NCI-H2196 treated with DMSO at 0.1 percent for 48 hours (cell line): ENCODE results near the gene UBL5.
"Not testable (repeated sequence)": the region's sequence is repeated elsewhere in the genome, so short reads cannot be mapped to it uniquely, and the experiment has no call there.

Experiments
- DNase-seq: peaks from one replicate; lab custom pipeline; 2025; ENCODE audit not compliant: unreplicated experiment; lab: John Stamatoyannopoulos, UW

UBL5 gene

DNA sequence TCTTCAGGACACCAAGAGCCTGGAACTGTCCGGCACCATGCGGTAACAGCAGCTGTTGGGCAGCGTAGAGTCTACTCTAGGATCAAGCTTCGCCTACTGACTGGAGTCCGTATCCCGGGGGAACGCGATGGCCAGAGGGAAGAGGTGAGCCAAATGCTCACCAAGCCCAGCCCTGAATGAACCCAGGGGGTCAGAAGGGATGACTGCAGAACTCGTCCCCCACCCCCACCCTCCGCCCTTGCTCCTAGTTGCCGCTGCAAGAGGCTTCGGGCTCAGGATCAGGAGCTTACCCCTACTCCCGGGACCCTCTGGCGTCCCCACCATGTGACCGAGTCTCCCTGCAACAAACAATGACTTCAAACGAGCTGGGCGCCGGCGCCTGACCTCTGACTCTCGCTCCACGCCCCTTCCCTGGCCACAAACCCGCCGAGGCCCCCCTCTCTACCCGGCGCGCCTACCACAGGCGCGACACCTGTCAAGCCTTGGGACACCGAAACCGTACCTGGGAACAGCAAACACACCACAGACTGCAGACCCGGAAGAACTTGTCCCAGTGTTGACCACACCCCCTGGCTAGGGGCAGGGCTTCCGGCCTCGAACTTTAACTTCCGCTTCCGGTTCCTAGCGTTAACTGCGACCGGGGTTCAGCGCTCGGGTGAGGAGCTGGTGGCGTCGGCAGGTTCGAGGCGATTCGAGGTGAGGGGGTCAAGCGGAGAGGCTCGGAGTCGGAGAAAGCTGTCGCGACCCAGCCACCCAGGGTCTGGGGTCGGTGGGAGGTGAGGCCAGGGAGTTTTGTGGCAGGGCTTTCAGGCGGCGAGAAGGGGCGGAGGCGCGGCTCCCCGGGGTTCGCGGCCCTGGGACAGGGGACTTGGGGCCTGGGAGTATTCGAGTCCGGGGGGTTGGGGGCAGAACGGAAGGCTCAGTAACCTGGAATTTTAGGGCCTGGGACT, at the start of gene UBL5:
TSS of gene UBL5 (plus strand) at position 630 of the 950 bp plus-strand sequence. CDS start 420 bp downstream, outside the sequence.
- DNase-seq, result peak; percentile 88

DNA sequence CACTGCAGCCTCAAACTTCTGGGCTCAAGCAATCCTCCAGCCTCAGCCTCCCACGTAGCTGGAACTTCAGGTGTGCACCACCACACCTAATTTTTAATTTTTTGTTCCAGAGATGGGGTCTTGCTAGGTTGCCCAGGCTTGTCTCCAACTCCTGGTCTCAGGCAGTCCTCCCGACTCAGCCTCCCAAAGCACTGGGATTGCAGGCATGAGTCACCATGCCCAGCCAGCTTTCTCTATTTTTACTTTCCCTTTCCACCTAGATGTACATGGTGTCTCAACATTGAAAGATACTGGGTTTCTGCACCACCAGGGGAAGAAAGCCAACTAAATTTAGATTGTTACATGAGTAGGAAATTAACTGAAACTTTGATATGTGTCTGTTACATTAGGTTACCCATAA, 45.4 kb upstream of the UBL5 start:
- no peak for DNase-seq

DNA sequence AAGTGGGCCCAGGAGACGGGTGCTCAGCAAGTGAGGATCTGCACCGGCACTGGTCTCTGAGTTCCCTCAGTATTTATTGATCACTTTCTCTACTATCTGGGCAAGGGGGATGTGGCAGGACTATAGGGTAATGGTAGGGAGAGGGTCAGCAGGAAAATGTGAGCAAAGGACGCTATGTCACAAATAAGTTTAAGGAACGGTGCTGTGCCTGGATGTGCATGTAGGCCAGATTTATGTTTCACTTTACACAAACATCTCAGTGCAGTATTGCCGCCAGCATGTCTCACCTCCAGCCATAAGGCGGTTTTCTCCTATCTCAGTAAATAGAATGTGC, 43.6 kb upstream of the UBL5 start:
- DNase-seq, result not testable (repeated sequence)

DNA sequence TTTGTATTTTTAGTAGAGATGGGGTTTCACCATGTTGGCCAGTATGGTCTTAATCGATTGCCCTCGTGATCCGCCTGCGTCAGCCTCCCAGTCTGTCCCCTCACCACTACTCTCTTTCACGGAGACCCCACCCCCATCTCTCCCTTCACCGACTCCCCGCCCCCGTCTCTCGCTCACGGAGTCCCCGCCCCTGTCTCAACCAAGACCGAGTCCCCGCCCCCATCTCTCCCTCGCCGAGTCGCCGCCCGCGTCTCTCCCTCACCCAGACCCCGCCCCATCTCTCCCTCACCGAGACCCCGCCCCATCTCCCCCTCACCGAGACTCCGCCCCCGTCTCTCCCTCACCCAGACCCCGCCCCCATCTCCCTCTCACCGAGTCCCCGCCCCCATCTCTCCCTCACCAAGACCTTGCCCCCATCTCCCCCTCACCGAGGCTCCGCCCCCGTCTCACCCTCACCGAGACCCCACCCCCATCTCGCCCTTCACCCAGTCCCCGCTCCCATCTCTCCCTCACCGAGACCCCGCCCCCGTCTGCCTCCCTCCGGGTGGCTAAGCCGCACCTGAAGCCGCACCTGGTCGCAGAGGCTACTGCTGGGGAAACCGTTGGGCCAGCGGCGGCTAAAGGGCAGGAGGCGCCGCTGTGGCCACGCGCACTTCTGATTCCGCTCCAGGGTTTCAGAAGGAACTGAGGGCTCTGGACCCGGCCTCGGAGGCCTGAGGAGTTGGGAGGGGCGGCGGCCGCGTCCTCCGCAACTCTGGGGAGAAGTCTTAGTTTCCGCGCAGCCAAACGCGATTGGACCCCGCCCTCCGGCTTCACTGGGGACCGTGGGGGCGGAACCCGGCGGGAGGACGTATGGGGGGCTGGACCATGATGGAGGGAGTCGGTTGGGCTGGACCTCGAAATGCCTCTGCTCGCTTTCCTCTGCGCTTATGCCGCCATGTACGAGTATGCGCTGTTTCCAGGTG, 42.1 kb upstream of the UBL5 start:
- DNase-seq, result peak; percentile 95

DNA sequence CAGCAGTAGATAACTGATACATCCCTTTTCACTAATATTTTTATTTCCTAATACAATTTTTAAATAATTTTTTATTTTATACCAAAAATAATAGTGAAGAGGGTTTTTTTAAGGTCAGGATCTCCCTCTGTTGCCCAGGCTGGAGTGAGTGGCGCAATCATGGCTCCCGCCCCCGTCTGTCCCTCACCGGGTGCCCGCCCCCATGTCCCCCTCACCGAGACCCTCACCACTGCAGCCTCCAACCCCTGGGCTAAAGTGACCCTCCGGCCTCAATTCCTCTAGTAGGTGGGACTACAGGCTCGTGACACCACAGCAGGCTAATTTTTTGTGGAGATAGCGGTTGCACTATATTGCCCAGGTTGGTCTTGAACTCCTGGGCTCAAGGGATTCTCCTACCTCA, 41.4 kb upstream of the UBL5 start:
- no peak for DNase-seq

DNA sequence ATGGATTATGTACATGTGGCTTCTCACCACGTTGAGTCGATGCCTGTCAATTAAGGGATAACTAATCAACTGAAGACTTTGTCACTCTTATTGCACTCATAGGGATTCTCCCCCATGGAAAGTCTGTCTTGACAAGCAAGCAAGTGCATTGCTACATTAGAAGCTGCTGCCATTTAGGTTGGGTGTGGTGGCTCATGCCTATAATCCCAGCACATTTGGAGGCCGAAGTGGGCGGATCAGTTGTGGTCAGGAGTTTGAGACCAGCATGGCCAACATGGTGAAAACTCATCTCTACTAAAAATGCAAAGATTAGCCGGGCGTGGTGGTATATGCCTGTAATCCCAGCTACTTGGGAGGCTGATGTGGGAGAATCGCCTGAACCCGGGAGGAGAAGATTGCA, 40.9 kb upstream of the UBL5 start:
- DNase-seq, result no peak

DNA sequence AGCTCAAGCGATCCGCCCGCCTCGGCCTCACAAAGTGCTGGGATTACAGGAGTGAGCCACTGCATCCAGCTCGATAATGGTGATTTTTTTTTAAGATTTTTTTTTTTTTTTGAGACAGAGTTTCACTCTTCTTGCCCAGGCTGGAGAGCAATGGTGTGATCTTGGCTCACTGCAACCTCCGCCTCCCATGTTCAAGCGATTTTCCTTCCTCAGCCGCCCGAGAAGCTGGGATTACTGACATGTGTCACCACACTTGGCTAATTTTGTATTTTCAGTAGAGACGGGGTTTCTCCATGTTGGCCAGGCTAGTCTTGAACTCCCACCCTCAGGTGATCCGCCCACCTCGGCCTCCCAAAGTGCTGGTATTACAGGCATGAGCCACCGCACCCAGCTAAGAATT, 39.1 kb upstream of the UBL5 start:
- not testable (repeated sequence) for DNase-seq

DNA sequence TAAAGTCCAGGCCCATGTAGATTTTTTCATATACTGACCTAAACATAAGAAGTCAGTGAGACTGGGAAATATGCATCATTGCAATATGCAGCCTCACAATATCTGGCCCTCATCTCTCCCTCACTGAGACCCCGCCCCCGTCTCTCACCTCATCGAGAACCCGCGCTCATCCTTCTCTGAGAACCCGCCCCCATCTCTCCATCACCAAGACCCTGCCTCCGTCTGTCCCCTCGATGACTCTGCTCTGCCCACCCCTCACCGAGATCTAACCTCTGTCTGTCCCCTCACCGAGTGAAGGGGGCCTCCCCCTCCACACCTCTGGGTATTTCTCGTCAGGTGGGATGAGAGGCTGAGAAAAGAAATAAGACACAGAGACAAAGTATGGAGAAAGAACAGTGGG, 38.7 kb upstream of the UBL5 start:
- no peak for DNase-seq

DNA sequence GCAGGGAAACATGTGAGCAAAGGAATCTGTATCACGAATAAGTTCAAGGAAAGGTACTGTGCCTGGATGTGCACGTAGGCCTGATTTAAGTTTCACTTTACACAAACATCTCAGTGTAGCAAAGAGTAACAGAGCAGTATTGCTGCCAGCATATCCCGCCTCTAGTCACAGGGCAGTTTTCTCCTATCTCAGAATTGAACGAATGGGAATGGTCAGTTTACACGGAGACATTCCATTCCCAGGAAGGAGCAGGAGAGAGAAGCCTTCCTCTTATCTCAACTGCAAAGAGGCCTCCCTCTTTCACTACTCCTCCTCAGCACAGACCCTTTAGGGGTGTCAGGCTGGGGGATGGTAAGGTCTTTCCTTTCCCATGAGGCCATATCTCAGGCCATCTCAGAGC, 38.1 kb upstream of the UBL5 start:
- not testable (repeated sequence) for DNase-seq

DNA sequence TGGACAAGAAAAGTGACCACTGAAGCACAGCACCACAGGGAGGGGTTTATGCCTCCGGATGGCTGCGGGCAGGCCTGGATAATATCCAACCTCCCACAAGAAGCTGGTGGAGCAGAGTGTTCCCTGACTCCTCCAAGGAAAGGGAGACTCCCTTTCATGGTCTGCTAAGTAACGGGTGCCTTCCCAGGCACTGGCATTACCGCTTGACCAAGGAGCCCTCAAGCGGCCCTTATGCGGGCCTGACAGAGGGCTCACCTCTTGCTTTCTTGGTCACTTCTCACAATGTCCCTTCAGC, 36.7 kb upstream of the UBL5 start:
- not testable (repeated sequence) for DNase-seq

DNA sequence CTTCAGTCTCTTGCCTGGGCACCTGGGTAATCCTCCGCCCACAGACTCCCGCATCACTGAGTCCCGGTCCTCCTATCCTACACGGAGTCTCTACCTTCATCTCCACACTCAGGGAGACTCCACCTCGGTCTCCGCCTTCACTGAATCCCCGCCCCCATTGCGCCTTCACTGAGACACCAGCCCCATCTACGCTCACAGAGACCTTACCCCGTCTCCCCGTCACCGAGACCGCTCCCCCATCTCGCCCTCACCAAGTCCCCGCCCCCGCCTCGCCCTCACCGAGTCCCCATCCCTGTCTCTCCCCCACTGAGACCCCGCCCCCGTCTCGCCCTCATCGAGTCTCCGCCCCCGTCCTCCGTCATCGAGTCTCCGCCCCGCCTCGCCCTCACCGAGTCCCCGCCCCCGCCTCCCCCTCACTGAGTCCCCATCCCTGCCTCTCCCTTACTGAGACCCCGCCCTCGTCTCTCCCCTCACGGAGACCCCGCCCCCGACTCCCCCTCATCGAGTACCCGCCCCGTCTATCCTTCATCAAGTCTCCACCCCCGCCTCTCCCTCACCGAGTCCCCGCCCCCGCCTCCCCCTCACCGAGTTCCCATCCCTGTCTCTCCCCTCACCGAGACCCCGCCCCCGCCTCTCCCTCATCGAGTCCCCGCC, 36.0 kb upstream of the UBL5 start:
- peak; percentile 95 for DNase-seq

DNA sequence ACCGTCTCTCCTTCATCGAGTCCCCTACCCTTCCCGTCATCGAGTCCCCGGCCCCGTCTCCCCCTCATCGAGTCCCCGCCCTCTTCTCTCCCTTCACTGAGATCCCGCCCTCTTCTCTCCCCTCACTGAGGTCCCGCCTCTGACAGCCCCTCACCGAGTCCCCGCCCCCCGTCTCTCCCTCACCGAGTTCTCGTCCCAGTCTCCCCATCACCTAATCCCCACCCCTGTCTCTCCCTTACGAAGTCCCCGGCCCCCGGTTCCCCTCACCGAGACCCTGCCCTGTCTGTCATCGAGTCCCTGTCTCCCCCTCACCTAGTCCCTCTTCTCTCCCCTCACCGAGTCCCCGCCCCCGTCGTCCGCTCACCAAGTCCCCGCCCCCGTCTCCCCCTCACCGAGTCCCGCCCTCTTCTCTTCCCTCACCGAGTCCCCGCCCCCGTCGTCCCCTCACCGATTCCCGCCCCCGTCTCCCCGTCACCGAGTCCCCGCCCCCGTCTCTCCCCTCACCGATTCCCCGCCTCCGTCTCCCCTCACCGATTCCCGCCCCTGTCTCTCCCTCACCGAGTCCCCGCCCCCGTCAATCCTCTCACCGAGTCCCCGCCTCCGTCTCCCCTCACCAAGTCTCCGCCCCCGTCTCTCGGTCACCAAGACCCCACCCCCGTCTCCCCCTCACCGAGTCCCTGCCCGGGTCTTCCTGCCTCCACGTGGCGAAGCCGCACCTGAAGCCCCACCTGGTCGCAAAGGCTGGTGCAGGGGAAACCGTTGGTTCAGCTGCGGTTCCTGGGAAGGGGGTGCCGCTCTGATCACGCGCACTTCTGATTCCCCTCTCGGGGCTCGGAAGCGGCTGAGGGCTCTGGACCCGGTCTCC, 35.3 kb upstream of the UBL5 start:
- DNase-seq, result peak; percentile 83

DNA sequence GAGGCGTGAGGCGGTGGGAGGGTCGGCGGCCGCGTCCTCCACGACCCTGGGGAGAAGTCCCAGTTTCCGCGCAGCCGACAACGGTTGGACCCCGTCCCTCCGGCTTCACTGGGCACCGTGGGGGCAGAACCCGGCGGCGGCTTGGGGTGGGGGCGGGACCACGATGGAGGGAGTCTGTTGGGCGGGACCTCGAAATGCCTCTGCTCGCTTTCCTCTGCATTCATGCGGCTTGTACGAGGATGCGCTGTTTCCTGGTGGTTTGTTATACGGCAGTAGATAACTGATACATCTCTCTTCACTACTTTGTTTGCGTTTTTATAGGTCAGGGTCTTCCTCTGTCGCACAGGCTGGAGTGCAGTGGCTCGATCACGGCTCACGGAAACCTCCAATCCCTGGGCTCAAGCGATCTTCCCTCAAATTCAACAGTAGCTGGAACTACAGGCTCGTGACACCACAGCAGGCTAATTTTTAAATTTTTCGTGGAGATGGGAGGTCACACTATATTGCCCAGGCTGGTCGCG, 34.6 kb upstream of the UBL5 start:
- no peak for DNase-seq

DNA sequence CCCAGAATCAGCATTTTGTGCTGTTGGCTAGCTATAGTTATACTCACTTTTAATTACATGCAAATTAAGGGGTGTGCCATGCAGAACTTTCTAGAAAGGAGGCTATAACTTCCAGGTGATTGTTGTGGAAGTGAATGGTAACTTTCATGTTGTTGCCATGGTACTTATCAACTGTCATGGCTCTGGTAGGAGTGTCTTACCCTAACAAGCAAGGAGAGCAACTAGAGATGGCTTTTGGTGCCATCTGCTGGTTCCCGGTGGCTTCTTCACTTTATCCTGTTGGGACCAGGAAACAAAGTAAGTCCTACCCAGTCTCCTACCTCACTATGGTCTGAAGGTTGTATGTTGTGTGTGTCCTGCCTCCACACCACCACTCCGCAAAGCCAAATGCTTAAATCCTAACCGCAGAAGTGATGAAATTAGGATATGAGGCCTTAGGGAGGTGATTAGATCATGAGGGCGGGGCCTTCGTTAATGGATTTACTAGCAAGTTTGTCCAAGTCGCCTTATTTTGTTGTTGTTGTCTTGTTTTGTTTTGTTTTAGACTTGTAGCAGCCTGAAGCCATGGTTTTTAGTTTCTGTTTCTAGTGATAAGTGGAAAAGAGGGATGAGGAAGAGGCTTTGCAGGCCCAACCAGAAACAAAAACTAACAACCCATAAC, 31.5 kb upstream of the UBL5 start:
- DNase-seq, result peak; percentile 72

DNA sequence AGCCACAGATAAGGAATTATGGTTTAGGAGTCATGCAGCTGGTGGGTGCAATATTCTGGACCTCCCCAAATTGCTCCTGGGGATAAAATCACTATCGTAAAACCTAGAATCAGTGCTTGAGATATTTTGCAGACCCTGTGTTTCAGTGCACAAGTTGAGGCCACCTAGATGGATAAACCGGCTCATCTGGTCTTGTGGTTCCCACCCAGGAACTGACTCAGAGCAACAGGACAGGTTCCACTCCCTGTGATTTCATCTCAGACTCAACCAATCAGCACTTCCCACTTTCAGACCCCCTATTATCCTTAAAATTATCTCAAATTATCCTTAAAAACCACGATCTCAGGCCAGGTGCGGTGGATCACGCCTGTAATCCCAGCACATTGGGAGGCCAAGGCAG, 29.8 kb upstream of the UBL5 start:
- no peak for DNase-seq

DNA sequence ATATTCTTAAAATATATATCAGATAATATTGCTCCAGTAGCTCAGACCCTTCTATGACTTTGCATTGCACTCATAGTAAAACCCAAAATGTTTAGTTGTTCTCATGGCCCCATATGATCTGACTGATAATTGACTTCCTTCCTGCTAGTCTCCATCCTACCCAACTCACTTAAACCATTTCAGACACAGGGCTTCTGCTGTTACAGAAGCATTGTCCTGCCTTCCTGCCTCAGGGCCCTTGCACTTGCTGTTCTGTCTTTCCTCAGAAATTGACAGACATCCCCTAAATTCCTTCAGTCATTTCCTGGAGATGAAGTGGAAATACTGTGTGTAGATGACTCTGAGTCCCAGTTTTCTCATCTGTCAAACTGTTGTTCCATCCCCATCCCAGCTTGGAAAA, 28.6 kb upstream of the UBL5 start:
- no peak for DNase-seq

DNA sequence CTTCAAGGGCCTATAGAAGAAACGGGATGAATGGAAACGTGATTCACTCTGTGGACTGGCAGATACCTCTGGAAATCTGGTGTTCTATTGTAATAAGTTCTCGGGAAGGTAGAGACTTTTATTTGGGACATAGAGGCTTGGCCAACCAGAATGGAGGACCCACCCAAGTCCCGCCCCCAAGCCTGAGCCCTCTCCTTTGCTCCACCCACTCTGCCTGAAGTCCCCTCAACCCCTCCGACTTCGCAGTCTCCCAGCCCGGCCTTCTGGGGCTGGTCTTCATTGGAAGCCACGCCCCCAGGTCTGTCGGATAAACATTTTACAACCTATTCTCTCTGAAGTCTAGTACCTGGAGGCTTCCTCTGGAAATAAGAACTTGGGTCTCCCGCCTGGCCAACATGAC, 25.7 kb upstream of the UBL5 start:
- DNase-seq, result no peak

DNA sequence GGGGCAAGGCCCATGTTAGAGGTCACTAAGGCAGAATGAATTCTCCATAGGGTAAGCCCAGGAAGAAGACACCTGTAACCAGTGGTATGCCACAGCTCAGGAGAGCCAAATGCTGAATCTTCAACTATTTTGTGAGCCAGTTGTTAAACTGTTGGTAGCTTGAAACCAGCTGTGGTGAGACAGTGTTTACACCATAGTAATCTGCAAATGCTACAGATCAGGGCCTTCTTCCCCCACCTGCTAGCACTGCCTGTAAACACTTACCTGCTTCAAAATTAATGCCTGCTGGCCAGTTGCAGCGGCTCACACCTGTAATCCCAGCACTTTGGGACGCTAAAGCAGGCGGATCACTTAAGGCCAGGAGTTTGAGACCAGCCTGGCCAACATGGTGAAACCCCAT, 20.9 kb upstream of the UBL5 start:
- no peak for DNase-seq

DNA sequence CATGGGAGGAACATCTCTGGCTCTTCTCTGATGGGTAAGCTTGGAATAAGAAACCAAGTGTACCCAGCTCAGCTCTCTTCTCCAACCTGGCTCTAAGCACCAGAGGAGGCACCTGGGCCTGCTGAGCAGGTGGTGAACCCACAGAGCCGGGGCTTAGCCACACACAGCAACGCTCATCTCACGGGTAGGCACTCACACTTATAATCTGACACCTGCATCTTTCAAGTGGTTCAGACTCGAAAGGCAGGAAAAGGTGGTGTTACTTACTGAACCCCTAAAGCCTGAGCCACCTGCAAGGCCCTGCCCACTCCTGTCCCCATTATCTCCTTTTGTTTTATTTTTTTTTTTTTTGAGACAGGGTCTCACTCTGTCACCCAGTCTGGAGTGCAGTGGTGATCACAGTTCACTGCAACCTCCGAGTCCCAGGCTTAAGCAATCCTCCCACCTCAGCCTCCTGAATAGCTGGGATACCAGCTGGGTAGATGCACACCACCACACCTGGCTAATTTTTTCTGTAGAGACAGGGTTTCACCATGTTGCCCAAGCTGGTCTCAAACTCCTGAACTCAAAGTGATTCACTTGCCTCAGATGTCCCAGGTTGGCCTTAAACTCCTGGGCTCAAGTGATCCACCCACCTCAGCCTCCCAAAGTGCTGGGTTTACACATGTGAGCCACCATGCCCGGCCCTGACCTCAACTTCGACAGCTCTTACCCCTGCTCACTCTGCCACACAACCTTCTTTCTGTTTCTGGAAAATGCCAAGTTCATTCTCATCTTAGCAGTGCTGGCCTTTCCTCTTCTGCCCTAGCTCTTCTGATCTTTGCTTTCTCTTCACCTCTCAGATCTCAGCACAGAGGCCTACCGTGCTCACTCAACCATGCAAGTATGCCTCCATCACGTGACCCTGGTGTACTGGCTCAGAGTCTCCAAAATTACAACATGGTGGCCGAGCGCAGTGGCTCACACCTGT, 18.6 kb upstream of the UBL5 start:
- DNase-seq, result no peak
